HepG2 (cell line): ENCODE data around the gene SHFL. TPM values are rescaled to one million over a fixed set of nuclear protein-coding genes. Genes with fewer than 3 reads are reported as not detected.

ENCODE experiments used
- ARNTL ChIP-seq: sonication (generic); formaldehyde crosslinking; IDR thresholded peaks from 2 replicates; pipeline ENCODE4 v1.4.0; 2020; ENCODE audit warnings: mild to moderate bottlenecking, missing genetic modification reagents
- CENPBD1 ChIP-seq: sonication (generic); formaldehyde crosslinking; IDR thresholded peaks from 2 replicates; pipeline ENCODE4 v1.8.0; 2022; ENCODE audit warnings: missing genetic modification reagents, low read depth, mild to moderate bottlenecking, borderline replicate concordance
- CENPT ChIP-seq: sonication (generic); formaldehyde crosslinking; IDR thresholded peaks from 2 replicates; pipeline ENCODE4 v1.8.0; 2022; ENCODE audit warnings: low read depth, mild to moderate bottlenecking, moderate library complexity, missing genetic modification reagents
- CREM ChIP-seq, 2 experiments: sonication (generic) in 1 of 2; formaldehyde crosslinking in 1 of 2; IDR thresholded peaks; 2 replicates each; pipeline versions ENCODE4 v1.4.0 to v1.6.1; 2016 to 2020; ENCODE audit warnings: antibody characterized with exemption in 1 of 2, mild to moderate bottlenecking in 1 of 2, missing genetic modification reagents in 1 of 2
- FOXC1 ChIP-seq: sonication (generic); formaldehyde crosslinking; IDR thresholded peaks from 2 replicates; pipeline ENCODE4 v1.8.0; 2022; ENCODE audit warnings: mild to moderate bottlenecking, missing genetic modification reagents, borderline replicate concordance
- HNF4A ChIP-seq: sonication (generic); formaldehyde crosslinking; IDR thresholded peaks from 2 replicates; pipeline ENCODE4 v1.4.0; 2020; ENCODE audit warnings: missing genetic modification reagents
- HNRNPL ChIP-seq: fragments of 200-400 bp; formaldehyde crosslinking; IDR thresholded peaks from 2 replicates; pipeline ENCODE4 v1.6.1; 2017; ENCODE audit warnings: mild to moderate bottlenecking, low read depth, low read length
- JUNB ChIP-seq: sonication (generic); formaldehyde crosslinking; IDR thresholded peaks from 2 replicates; pipeline ENCODE4 v1.8.0; 2022; ENCODE audit warnings: missing genetic modification reagents, mild to moderate bottlenecking, borderline replicate concordance
- KLF15 ChIP-seq: sonication (generic); formaldehyde crosslinking; IDR thresholded peaks from 2 replicates; pipeline ENCODE4 v1.8.1; 2023; ENCODE audit warnings: borderline replicate concordance, mild to moderate bottlenecking, inconsistent platforms, missing genetic modification reagents, mixed read lengths
- MLLT10 ChIP-seq: sonication (generic); formaldehyde crosslinking; IDR thresholded peaks from 2 replicates; pipeline ENCODE4 v1.4.0; 2020; ENCODE audit warnings: missing genetic modification reagents
- MXD3 ChIP-seq: IDR thresholded peaks from 2 replicates; pipeline ENCODE4 v1.6.1; 2016; ENCODE audit warnings: mild to moderate bottlenecking, missing biosample characterization, missing genetic modification reagents
- NFKBIZ ChIP-seq: IDR thresholded peaks from 2 replicates; pipeline ENCODE4 v1.6.1; 2018; ENCODE audit warnings: missing genetic modification reagents, missing compliant biosample characterization
- RAD21 ChIP-seq: fragments of 450-650 bp; formaldehyde crosslinking; IDR thresholded peaks from 2 replicates; pipeline ENCODE4 v1.5.0; 2020; ENCODE audit warnings: mild to moderate bottlenecking
- SATB2 ChIP-seq: sonication (generic); formaldehyde crosslinking; IDR thresholded peaks from 2 replicates; pipeline ENCODE4 v1.5.0; 2020; ENCODE audit warnings: missing genetic modification reagents
- SETDB1 ChIP-seq: sonication (generic); formaldehyde crosslinking; IDR thresholded peaks from 2 replicates; pipeline ENCODE4 v1.5.1; 2020; ENCODE audit warnings: missing genetic modification reagents, mild to moderate bottlenecking, borderline replicate concordance
- SMAD9 ChIP-seq: sonication (generic); formaldehyde crosslinking; IDR thresholded peaks from 2 replicates; pipeline ENCODE4 v1.5.1; 2020; ENCODE audit warnings: mild to moderate bottlenecking, missing genetic modification reagents
- SMC3 ChIP-seq: IDR thresholded peaks from 2 replicates; pipeline ENCODE4 v1.6.1; 2011; ENCODE audit warnings: low read length, improper control_type of control experiment
- SMYD3 ChIP-seq: sonication (generic); formaldehyde crosslinking; IDR thresholded peaks from 2 replicates; pipeline ENCODE4 v1.8.1; 2023; ENCODE audit warnings: mild to moderate bottlenecking, missing genetic modification reagents
- ZFP41 ChIP-seq: sonication (generic); formaldehyde crosslinking; IDR thresholded peaks from 2 replicates; pipeline ENCODE4 v1.4.0; 2020; ENCODE audit warnings: mild to moderate bottlenecking, missing genetic modification reagents, borderline replicate concordance
- ZMYM2 ChIP-seq: sonication (generic); formaldehyde crosslinking; IDR thresholded peaks from 2 replicates; pipeline ENCODE4 v1.8.0; 2022; ENCODE audit warnings: mild to moderate bottlenecking, missing genetic modification reagents
- ZNF230 ChIP-seq: sonication (generic); formaldehyde crosslinking; IDR thresholded peaks from 2 replicates; pipeline ENCODE4 v1.4.0; 2020; ENCODE audit warnings: mild to moderate bottlenecking, missing genetic modification reagents
- ZNF260 ChIP-seq: sonication (generic); formaldehyde crosslinking; IDR thresholded peaks from 2 replicates; pipeline ENCODE4 v1.4.0; 2020; ENCODE audit warnings: missing genetic modification reagents, low read depth, mild to moderate bottlenecking, borderline replicate concordance
- ZNF468 ChIP-seq: sonication (generic); formaldehyde crosslinking; IDR thresholded peaks from 2 replicates; pipeline ENCODE4 v1.8.0; 2022; ENCODE audit warnings: mild to moderate bottlenecking, moderate library complexity, missing genetic modification reagents
- ZSCAN29 ChIP-seq: sonication (generic); formaldehyde crosslinking; conservative IDR thresholded peaks from 2 replicates; pipeline ENCODE4 v1.4.0; 2020; ENCODE audit warnings: mild to moderate bottlenecking, missing genetic modification reagents
- polyA plus RNA-seq, 8 experiments: library from polyadenylated mRNA; depleted of rRNA in 3 of 8; stranded (reverse) in 7 of 8; unstranded in 1 of 8; fragments of >200 nt; fragmentation: Illumina TruSeq in 4 of 8; extraction: Trizol in 4 of 8; gene quantifications; 2 replicates each; pipeline versions ENCODE4 v1.2.1 to v1.2.3, GENCODE V29; 2011 to 2016; ENCODE audit warnings: low read depth in 4 of 8, missing spikeins in 1 of 8, mixed read lengths in 1 of 8; ENCODE audit not compliant: insufficient read depth in 1 of 8
- total RNA-seq, 5 experiments: library from RNA; depleted of rRNA; stranded (reverse); fragments of >200 nt; fragmentation: Illumina TruSeq; extraction: Trizol; gene quantifications; 2 replicates each; pipeline ENCODE4 v1.2.3, GENCODE V29; 2016; ENCODE audit warnings: low read depth in 1 of 5
- TF ChIP-seq, protein P1 (sequence below): sonication (generic); formaldehyde crosslinking; IDR thresholded peaks from 2 replicates; pipeline ENCODE4 v1.8.1; 2023; ENCODE audit warnings: mild to moderate bottlenecking, missing genetic modification reagents
- TF ChIP-seq, protein P2 (sequence below): sonication (generic); formaldehyde crosslinking; IDR thresholded peaks from 2 replicates; pipeline ENCODE4 v1.4.0; 2020; ENCODE audit warnings: missing genetic modification reagents

SHFL gene
- total and polyA plus RNA-seq, 2 of the 13 experiments (the other 11 are each of a cell fraction or from before 2014, with no cell fraction given), result 12.3 to 36.4 TPM

GRCh38 chr19:10085641-10086590, at the start of gene SHFL (continued):
- no peak for TF ChIP-seq CENPT
- no peak for TF ChIP-seq ZNF468
- no peak; the same call in 1 of the 2 replicates for TF ChIP-seq ZSCAN29 (CRISPR knock-in tag)
- TF ChIP-seq CREM (IDR thresholded peaks at IDR 0.05), result no peak
- no peak for TF ChIP-seq CREM (CRISPR knock-in tag; IDR thresholded peaks at IDR 0.05)
- TF ChIP-seq FOXC1 (CRISPR knock-in tag), result no peak
- no peak for TF ChIP-seq HNRNPL
- TF ChIP-seq KLF15, result no peak
- TF ChIP-seq, protein P1, sequence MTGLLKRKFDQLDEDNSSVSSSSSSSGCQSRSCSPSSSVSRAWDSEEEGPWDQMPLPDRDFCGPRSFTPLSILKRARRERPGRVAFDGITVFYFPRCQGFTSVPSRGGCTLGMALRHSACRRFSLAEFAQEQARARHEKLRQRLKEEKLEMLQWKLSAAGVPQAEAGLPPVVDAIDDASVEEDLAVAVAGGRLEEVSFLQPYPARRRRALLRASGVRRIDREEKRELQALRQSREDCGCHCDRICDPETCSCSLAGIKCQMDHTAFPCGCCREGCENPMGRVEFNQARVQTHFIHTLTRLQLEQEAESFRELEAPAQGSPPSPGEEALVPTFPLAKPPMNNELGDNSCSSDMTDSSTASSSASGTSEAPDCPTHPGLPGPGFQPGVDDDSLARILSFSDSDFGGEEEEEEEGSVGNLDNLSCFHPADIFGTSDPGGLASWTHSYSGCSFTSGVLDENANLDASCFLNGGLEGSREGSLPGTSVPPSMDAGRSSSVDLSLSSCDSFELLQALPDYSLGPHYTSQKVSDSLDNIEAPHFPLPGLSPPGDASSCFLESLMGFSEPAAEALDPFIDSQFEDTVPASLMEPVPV (CRISPR knock-in tag), result 0 out of 2 replicates have a peak, but pooled peaks have one; percentile 14
- no peak for TF ChIP-seq JUNB (CRISPR knock-in tag)
- TF ChIP-seq, protein P2, sequence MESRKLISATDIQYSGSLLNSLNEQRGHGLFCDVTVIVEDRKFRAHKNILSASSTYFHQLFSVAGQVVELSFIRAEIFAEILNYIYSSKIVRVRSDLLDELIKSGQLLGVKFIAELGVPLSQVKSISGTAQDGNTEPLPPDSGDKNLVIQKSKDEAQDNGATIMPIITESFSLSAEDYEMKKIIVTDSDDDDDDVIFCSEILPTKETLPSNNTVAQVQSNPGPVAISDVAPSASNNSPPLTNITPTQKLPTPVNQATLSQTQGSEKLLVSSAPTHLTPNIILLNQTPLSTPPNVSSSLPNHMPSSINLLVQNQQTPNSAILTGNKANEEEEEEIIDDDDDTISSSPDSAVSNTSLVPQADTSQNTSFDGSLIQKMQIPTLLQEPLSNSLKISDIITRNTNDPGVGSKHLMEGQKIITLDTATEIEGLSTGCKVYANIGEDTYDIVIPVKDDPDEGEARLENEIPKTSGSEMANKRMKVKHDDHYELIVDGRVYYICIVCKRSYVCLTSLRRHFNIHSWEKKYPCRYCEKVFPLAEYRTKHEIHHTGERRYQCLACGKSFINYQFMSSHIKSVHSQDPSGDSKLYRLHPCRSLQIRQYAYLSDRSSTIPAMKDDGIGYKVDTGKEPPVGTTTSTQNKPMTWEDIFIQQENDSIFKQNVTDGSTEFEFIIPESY (CRISPR knock-in tag), result no peak
- TF ChIP-seq SATB2 (CRISPR knock-in tag), result no peak
- no peak for TF ChIP-seq CENPBD1 (CRISPR knock-in tag)
- no peak for TF ChIP-seq MXD3 (CRISPR knock-in tag)
- TF ChIP-seq NFKBIZ (CRISPR knock-in tag), result 0 out of 2 replicates have a peak, but pooled peaks have one; percentile 41
- peak; percentile 16; the same call in 1 of the 2 replicates for TF ChIP-seq RAD21
- no peak for TF ChIP-seq SMAD9 (CRISPR knock-in tag)
- TF ChIP-seq MLLT10 (CRISPR knock-in tag), result no peak
- TF ChIP-seq ZMYM2 (CRISPR knock-in tag), result peak; percentile 77; the same call in 1 of the 2 replicates
- no peak for TF ChIP-seq ARNTL (CRISPR knock-in tag)
- TF ChIP-seq SMYD3 (CRISPR knock-in tag), result no peak
- no peak for TF ChIP-seq HNF4A (CRISPR knock-in tag)
- TF ChIP-seq ZNF260 (CRISPR knock-in tag), result no peak
- TF ChIP-seq ZNF230 (CRISPR knock-in tag), result no peak
- no peak for TF ChIP-seq SETDB1 (CRISPR knock-in tag)
- TF ChIP-seq ZFP41 (CRISPR knock-in tag), result no peak
- no peak for TF ChIP-seq SMC3
